H1 (cell line): ENCODE data around the gene PITX3. TPM values are rescaled to one million over a fixed set of nuclear protein-coding genes. Genes with fewer than 3 reads are reported as not detected.

Experiments
- CHD1 ChIP-seq: IDR thresholded peaks from 2 replicates; pipeline ENCODE4 v1.6.1; 2012; ENCODE audit warnings: low read depth, low read length, improper control_type of control experiment
- EP300 ChIP-seq, 2 experiments: IDR thresholded peaks; 1 replicate in 1 of 2; 2 replicates in 1 of 2; pipeline ENCODE4 v1.6.1; 2011 to 2012; ENCODE audit warnings: low read depth in 2 of 2, low read length in 2 of 2, mild to moderate bottlenecking in 2 of 2, borderline replicate concordance in 1 of 2, inconsistent platforms in 1 of 2, moderate library complexity in 1 of 2
- HDAC2 ChIP-seq, 2 experiments: fragments of 300-600 bp in 1 of 2; sonication (generic) in 1 of 2; IDR thresholded peaks; 2 replicates each; pipeline ENCODE4 v1.6.1; 2011 to 2012; ENCODE audit warnings: low read depth in 2 of 2, low read length in 2 of 2, mild to moderate bottlenecking in 2 of 2, moderate library complexity in 2 of 2, borderline replicate concordance in 1 of 2, inconsistent platforms in 1 of 2
- JUN ChIP-seq: IDR thresholded peaks from 2 replicates; pipeline ENCODE4 v1.6.1; 2011; ENCODE audit warnings: low read depth, mild to moderate bottlenecking, improper control_type of control experiment, low read length
- JUND ChIP-seq: IDR thresholded peaks from 2 replicates; pipeline ENCODE4 v1.6.1; 2011; ENCODE audit warnings: mild to moderate bottlenecking, improper control_type of control experiment, low read length
- KDM1A ChIP-seq: fragments of 200-600, 300-600 bp; sonication (generic); IDR thresholded peaks from 2 replicates; pipeline ENCODE4 v1.7.1; 2016; ENCODE audit warnings: mild to moderate bottlenecking, low read length, borderline replicate concordance
- POLR2A ChIP-seq, 2 experiments: IDR thresholded peaks; 1 replicate in 1 of 2; 2 replicates in 1 of 2; pipeline ENCODE4 v1.6.1; 2011; ENCODE audit warnings: low read depth in 2 of 2, low read length in 2 of 2, mild to moderate bottlenecking in 2 of 2; ENCODE audit errors: control extremely low read depth in 1 of 2
- polyA plus RNA-seq, 7 experiments: library from polyadenylated mRNA; depleted of rRNA in 3 of 7; stranded (reverse) in 5 of 7; unstranded in 2 of 7; fragments of >200 nt in 5 of 7; fragments of 200-250 nt in 2 of 7; gene quantifications; 1 replicate in 5 of 7; 2 replicates in 1 of 7; 4 replicates in 1 of 7; pipeline versions ENCODE4 v1.2.1 to v1.2.3, GENCODE V29; 2011 to 2013; ENCODE audit warnings: missing spikeins in 2 of 7, mixed read lengths in 2 of 7
- total RNA-seq: library from RNA; stranded (reverse); fragmentation: NEBNext Ultra II Directional; extraction: Animal tissue kit (Norgen Biotek cat#: 25700); gene quantifications from 2 replicates; pipeline ENCODE4 v1.2.1, GENCODE V29; 2021

PITX3 gene
- total and polyA plus RNA-seq, 2 of the 8 experiments (the other 6 are each of a cell fraction or from before 2014, with no cell fraction given): 0.18 to 0.41 TPM

DNA sequence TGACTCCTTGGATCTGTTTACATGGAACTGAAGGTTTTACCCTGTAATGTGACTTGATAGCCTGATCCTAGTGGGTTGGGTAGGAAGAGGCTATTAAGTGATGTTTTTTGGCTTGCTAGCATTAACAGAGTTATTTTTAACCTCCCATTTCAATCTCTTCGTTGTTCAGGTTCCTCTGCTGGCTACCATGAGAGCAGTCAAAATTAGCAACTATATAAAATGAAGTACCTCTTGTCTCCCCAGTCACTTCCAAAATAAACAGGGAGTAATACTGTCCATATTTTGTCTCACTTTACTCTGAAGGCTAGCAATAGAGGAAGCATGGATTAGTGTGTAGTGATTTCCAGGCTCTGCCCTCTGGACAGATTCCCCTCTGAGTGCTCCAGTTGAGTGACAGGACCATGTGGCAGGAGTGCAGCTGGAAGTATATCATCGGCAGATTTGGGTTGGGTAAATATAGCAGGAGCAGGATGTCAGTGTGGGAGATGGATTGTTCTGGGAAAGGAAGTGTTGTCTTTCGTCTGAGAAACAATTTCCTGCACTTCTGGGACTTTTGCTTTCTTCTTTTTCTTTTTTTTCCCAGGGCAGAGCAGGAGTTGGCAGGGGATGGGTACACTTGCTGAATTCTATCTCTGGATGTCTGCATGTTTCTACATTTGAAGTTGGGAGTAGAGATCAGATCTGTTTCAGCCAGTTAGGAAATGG, 39.2 kb upstream of the PITX3 start (continued):
- TF ChIP-seq CHD1: no peak
- TF ChIP-seq KDM1A: no peak
- TF ChIP-seq JUND: no peak
- no peak for TF ChIP-seq JUN
- no peak for TF ChIP-seq POLR2A (IDR thresholded peaks at IDR 0.05; ENCODE audit: control extremely low read depth in 1 of 2, low read depth in 2 of 2, low read length in 2 of 2)
- TF ChIP-seq HDAC2 (IDR thresholded peaks at IDR 0.05; ENCODE audit: borderline replicate concordance in 1 of 2, low read depth in 2 of 2, low read length in 2 of 2): no peak
- no peak for TF ChIP-seq EP300 (IDR thresholded peaks at IDR 0.05; ENCODE audit: borderline replicate concordance in 1 of 2, low read depth in 2 of 2, low read length in 2 of 2)
